K562 treated with DMSO at 1 percent for 48 hours (cell line): ENCODE data around the gene DMRTC2. TPM values are rescaled to one million over a fixed set of nuclear protein-coding genes. Genes with fewer than 3 reads are reported as not detected.

Source experiments
- total RNA-seq: library from RNA; unstranded; fragments of 300-600 nt; gene quantifications from 2 replicates; pipeline ENCODE4 v1.2.3, GENCODE V29; 2022; ENCODE audit warnings: low replicate concordance; ENCODE audit errors: extremely low read depth

DMRTC2 gene
- not detected in 2 replicates for total RNA-seq

GRCh38 chr19:41845001-41845050 is at the start of gene DMRTC2:
DMRTC2 (plus strand) TSS chr19:41845042; CDS start chr19:41847429, 2,387 bp downstream.

GRCh38 chr19:41796362-41796761 is 48.5 kb upstream of the DMRTC2 start, which contains the start of gene CEACAM3:
CEACAM3 (plus strand) TSS chr19:41796587; CDS start chr19:41796678, 91 bp downstream.

GRCh38 chr19:41844601-41845000 is 241 bp upstream of the DMRTC2 start, which contains the start of gene LYPD4:
LYPD4 (minus strand) TSS chr19:41844683; CDS start chr19:41839285, 5,398 bp downstream.

GRCh38 chr19:41859618-41860418 is 15.0 kb downstream of the DMRTC2 start, which contains the start of gene RPS19:
RPS19 (plus strand) TSS chr19:41860255; CDS start chr19:41860775, 520 bp downstream.

GRCh38 chr19:41876847-41877832 is 32.3 kb downstream of the DMRTC2 start, which contains the start of gene CD79A:
CD79A (plus strand) TSS chr19:41877279; CDS start chr19:41877305, 26 bp downstream.

GRCh38 chr19:41882568-41883462 is 38.0 kb downstream of the DMRTC2 start, which contains the start of gene ARHGEF1:
ARHGEF1 (plus strand) TSS chr19:41883184; CDS start chr19:41888083, 4,899 bp downstream.

Other genes starting within 250 kb of the DMRTC2 start
- gene CEACAM4, start 218.0 kb upstream of the DMRTC2 start, total RNA-seq, result not detected in 2 replicates
- gene CEACAM7, start 156.8 kb upstream of the DMRTC2 start, total RNA-seq, result not detected in 2 replicates
- not detected in 2 replicates for gene CEACAM5, start 136.4 kb upstream of the DMRTC2 start, total RNA-seq
- gene CEACAM6, start 89.5 kb upstream of the DMRTC2 start, total RNA-seq, result not detected in 2 replicates
- not detected in 2 replicates for gene CEACAM3, start 48.5 kb upstream of the DMRTC2 start, total RNA-seq
- gene LYPD4, start 359 bp upstream of the DMRTC2 start, total RNA-seq, result not detected in 2 replicates
- gene RPS19, start 15.2 kb downstream of the DMRTC2 start, total RNA-seq, result 4,914 TPM in 1 of 2 replicates, not detected in the other
- gene CD79A, start 32.2 kb downstream of the DMRTC2 start, total RNA-seq, result not detected in 2 replicates
- gene ARHGEF1, start 38.1 kb downstream of the DMRTC2 start, total RNA-seq, result not detected in 2 replicates
- not detected in 2 replicates for gene ERFL, start 83.4 kb downstream of the DMRTC2 start, total RNA-seq
- not detected in 2 replicates for gene RABAC1, start 114.3 kb downstream of the DMRTC2 start, total RNA-seq
- gene ATP1A3, start 149.2 kb downstream of the DMRTC2 start, total RNA-seq, result not detected in 2 replicates
- not detected in 2 replicates for gene GRIK5, start 225.2 kb downstream of the DMRTC2 start, total RNA-seq
- gene ZNF574, start 231.1 kb downstream of the DMRTC2 start, total RNA-seq, result not detected in 2 replicates